ENCODE measurements around the gene SLC66A2. TPM values are rescaled to one million over a fixed set of nuclear protein-coding genes. Genes with fewer than 3 reads are reported as not detected.

SLC66A2 gene
- total RNA-seq, 1 donor: 23.3 TPM

GRCh38 chr18:79942211-79942610 is 9.2 kb downstream of the SLC66A2 start:
- DNase-seq (ENCODE audit: low read depth): no peak
- no peak overlapping the region for H3K4me3 ChIP-seq (ENCODE audit: low read depth, low read length)
- TF ChIP-seq, protein P1, sequence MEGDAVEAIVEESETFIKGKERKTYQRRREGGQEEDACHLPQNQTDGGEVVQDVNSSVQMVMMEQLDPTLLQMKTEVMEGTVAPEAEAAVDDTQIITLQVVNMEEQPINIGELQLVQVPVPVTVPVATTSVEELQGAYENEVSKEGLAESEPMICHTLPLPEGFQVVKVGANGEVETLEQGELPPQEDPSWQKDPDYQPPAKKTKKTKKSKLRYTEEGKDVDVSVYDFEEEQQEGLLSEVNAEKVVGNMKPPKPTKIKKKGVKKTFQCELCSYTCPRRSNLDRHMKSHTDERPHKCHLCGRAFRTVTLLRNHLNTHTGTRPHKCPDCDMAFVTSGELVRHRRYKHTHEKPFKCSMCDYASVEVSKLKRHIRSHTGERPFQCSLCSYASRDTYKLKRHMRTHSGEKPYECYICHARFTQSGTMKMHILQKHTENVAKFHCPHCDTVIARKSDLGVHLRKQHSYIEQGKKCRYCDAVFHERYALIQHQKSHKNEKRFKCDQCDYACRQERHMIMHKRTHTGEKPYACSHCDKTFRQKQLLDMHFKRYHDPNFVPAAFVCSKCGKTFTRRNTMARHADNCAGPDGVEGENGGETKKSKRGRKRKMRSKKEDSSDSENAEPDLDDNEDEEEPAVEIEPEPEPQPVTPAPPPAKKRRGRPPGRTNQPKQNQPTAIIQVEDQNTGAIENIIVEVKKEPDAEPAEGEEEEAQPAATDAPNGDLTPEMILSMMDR (IDR thresholded peaks at IDR 0.05; ENCODE audit: insufficient read depth, low read depth, low read length): no peak

DNA sequence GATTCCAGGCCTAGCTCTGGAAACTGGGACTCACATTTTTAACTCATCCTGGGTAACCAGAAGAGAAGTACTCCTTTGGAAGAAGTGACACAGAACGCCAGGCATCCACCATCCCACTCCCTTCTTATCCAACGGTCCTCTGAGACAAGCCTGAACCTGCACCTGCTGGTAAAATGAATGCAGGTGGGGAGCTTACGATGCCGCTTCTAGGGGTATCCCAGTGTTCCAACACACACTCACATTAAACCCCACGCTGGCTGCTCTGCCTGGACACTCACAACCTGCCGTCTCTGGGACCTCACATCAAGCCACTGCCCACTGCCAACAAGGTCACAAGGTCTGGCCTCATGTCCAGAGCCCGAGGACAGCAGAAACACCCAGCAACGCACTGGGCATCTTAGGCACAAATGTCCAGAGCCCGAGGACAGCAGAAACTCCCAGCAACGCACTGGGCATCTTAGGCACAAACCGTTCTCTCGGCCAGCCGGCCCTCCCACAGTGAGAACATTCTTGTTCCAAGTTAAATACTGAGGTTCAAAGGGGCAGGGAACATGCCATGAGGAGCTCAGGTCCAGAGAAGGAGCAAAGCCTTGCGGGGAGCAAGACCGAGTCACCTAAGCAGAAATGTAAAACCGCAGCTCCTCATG is 9.9 kb downstream of the SLC66A2 start:
- DNase-seq (ENCODE audit: low read depth): no peak
- H3K4me3 ChIP-seq (ENCODE audit: low read depth, low read length): no peak overlapping the region
- TF ChIP-seq, protein P1 (IDR thresholded peaks at IDR 0.05; ENCODE audit: insufficient read depth, low read depth, low read length): no peak

- H3K4me3 ChIP-seq (ENCODE audit: low read depth, low read length): no peak overlapping the region
- no peak for DNase-seq (ENCODE audit: low read depth)
- TF ChIP-seq, protein P1 (IDR thresholded peaks at IDR 0.05; ENCODE audit: insufficient read depth, low read depth, low read length): no peak
These were observed 10.5 kb downstream of the SLC66A2 start for GRCh38 chr18:79940814-79941472.

DNA sequence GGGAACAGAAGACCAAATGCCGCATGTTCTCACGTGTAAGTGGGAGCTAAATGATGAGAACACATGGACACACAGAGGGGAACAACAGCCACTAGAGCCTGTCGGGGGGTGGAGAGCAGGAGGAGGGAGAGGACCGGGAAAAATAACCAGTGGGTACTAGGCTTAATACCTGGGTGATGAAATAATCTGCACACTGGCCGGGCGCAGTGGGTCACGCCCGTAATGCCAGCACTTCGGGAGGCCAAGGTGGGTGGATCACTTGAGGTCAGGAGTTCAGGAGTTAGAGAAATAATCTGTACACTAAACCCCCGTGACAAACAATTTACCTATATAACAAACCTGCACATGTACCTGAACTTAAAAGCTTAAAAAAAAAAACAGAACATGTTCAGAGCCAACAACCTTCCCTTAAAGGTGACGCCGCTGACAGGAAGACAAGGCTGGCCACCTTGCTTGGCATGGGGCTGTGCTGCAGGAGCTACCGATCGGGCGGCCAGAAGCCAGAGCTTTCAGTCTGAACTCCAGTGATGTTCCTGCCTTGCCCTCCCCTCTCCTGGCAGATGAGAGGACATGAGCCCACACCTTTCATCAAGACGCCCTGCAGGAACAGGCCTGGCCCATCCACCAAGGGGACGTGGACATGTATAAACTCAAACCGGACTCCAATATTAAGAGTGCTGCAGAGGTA is 11.2 kb downstream of the SLC66A2 start:
- TF ChIP-seq, protein P1 (IDR thresholded peaks at IDR 0.05; ENCODE audit: insufficient read depth, low read depth, low read length): no peak
- no peak for DNase-seq (ENCODE audit: low read depth)
- no peak overlapping the region for H3K4me3 ChIP-seq (ENCODE audit: low read depth, low read length)

DNA sequence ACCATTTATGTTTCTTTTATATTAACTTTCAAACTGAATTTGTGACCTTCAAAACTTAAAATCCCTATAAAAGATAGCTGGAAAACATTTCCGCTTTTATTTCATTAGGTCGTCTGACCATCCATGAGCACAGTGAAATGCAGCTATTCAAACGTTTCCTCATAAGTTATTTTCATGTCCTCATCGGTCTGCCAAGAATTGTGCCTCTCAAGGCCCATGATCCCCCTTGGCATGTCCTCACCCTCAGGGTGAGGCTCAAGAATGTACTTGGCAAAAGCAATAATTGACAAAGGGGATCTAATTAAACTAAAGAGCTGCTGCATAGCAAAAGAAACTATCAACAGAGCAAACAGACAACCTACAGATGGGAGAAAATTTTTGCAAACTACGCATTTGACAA is 12.4 kb downstream of the SLC66A2 start:
- TF ChIP-seq, protein P1 (IDR thresholded peaks at IDR 0.05; ENCODE audit: insufficient read depth, low read depth, low read length): no peak
- H3K4me3 ChIP-seq (ENCODE audit: low read depth, low read length): no peak overlapping the region
- DNase-seq (ENCODE audit: low read depth): no peak

- H3K4me3 ChIP-seq (ENCODE audit: low read depth, low read length): no peak overlapping the region
- TF ChIP-seq, protein P1 (IDR thresholded peaks at IDR 0.05; ENCODE audit: insufficient read depth, low read depth, low read length): no peak
- DNase-seq (ENCODE audit: low read depth): no peak
These were observed 13.3 kb downstream of the SLC66A2 start for GRCh38 chr18:79938196-79938595.

All from fibroblast of villous mesenchyme (primary cell).